ENCODE data around the gene CPN2.

DNA sequence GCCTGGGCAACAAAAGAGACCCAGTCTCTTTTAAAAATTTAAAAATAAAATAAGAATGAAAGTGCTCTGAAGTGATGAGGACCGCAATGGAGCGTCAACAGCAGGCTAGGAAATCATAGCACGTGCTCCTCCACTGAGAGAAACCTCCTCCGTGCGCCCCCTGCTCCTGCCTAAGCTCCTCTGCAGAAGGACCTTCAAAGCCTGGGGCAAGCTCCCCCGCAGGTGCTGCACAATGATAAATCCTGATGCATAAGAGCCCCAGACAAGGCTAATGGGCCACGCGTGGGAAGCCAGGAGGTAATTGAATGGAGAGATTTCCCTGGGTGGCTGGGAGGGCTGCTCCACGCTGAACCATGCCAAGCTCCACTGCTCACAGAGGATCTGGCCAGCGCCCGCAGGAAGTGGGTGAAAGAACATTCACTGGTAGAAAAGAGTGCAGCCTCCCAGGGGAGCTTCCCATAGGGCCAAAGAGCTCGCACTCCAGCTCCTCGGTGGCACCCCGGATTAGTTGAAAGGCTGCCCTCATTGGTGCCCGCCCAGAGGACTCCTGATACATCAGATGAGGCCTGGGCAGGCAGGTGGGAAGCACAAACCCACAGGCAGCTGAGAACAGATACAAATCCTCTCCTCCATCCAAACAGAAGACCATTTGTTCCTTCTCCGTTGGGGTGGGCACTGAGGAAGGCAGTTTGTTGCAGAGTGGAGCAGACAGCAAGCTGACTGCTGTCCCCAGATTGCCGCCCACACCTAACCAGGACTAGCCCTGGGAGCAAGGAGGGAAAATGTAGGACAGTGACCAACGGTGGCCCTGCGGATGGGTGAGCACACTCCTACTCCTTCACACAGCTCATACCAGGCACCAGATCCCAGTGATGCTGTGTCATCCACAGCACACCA, 52.5 kb downstream of the CPN2 start:
- TF ChIP-seq HCFC1 (IDR thresholded peaks at IDR 0.05; ENCODE audit: low read depth, low read length) (no peak), YEATS4 (CRISPR knock-in tag; IDR thresholded peaks at IDR 0.05; ENCODE audit: borderline replicate concordance) (no peak), MAFK (conservative IDR thresholded peaks at IDR 0.05 in 1 of 2, IDR thresholded peaks at IDR 0.05 in 1 of 2; ENCODE audit: low read length in 2 of 2) (no peak), ZNF24 (IDR thresholded peaks at IDR 0.05) (no peak), POLR2AphosphoS5 (IDR thresholded peaks at IDR 0.05; ENCODE audit: low read depth, low read length) (no peak), CTCF (CRISPR knock-in tag; IDR thresholded peaks at IDR 0.05) (no peak)
- TF ChIP-seq, protein P1, sequence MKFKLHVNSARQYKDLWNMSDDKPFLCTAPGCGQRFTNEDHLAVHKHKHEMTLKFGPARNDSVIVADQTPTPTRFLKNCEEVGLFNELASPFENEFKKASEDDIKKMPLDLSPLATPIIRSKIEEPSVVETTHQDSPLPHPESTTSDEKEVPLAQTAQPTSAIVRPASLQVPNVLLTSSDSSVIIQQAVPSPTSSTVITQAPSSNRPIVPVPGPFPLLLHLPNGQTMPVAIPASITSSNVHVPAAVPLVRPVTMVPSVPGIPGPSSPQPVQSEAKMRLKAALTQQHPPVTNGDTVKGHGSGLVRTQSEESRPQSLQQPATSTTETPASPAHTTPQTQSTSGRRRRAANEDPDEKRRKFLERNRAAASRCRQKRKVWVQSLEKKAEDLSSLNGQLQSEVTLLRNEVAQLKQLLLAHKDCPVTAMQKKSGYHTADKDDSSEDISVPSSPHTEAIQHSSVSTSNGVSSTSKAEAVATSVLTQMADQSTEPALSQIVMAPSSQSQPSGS (CRISPR knock-in tag; IDR thresholded peaks at IDR 0.05): no peak
